Caco-2 (cell line): ENCODE results near the gene CDH13. TPM values are rescaled to one million over a fixed set of nuclear protein-coding genes. Genes with fewer than 3 reads are reported as not detected.

Source experiments
- BruUV-seq: library from RNA; stranded (reverse); fragments of 400-500 nt; replicated peaks from 2 replicates; lab custom pipeline; 2021; lab: Mats Ljungman, UMichigan
- CTCF ChIA-PET: fragments of 300-600 bp; sonication (Branson Sonifier 250); formaldehyde crosslinking; loops from one replicate; lab custom pipeline; 2022; ENCODE audit warnings: antibody characterized with exemption; lab: Charles Lee
- POLR2A ChIA-PET: fragments of 300-600 bp; sonication (Branson Sonifier 250); formaldehyde crosslinking; loops from one replicate; lab custom pipeline; 2022; ENCODE audit warnings: antibody characterized with exemption; lab: Charles Lee
- DNase-seq, 2 experiments: peaks; one replicate each; pipeline versions ENCODE4 v3.0.0 to v3.0.0-alpha.2; 2020 to 2022
- H3K27me3 ChIP-seq: replicated peaks from 2 replicates; pipeline ENCODE4 v1.6.0; 2011; ENCODE audit warnings: low read length; ENCODE audit not compliant: control insufficient read depth, insufficient read depth
- H3K36me3 ChIP-seq: 2 replicates; pipeline ENCODE4 v1.5.1; 2011; ENCODE audit warnings: low read length; ENCODE audit not compliant: control insufficient read depth, insufficient read depth
- H3K4me1 ChIP-seq: fragments of 250-450 bp; sonication (Bioruptor Pico); 2 replicates; pipeline ENCODE4 v1.5.1; 2020; ENCODE audit warnings: mild to moderate bottlenecking
- H3K4me3 ChIP-seq: 2 replicates; pipeline ENCODE4 v1.5.1; 2011; ENCODE audit warnings: low read depth, mild to moderate bottlenecking, control low read depth, low read length
- H3K9me3 ChIP-seq: fragments of 250-450 bp; sonication (Bioruptor Pico); 2 replicates; pipeline ENCODE4 v1.5.1; 2020; ENCODE audit warnings: mild to moderate bottlenecking, moderate library complexity
- H3K27ac Mint-ChIP-seq: one replicate; pipeline ENCODE4 v1.8.0; 2022; ENCODE audit warnings: mixed read lengths; ENCODE audit not compliant: unreplicated experiment
- H3K27me3 Mint-ChIP-seq: one replicate; pipeline ENCODE4 v1.8.0; 2022; ENCODE audit warnings: mixed read lengths; ENCODE audit not compliant: insufficient read depth, unreplicated experiment
- H3K36me3 Mint-ChIP-seq: one replicate; pipeline ENCODE4 v1.8.0; 2022; ENCODE audit warnings: mild to moderate bottlenecking, mixed read lengths; ENCODE audit not compliant: insufficient read depth, unreplicated experiment
- H3K4me1 Mint-ChIP-seq: one replicate; pipeline ENCODE4 v1.8.0; 2022; ENCODE audit warnings: low read depth, mixed read lengths; ENCODE audit not compliant: unreplicated experiment
- H3K4me3 Mint-ChIP-seq: one replicate; pipeline ENCODE4 v1.8.0; 2022; ENCODE audit warnings: mild to moderate bottlenecking, moderate library complexity, mixed read lengths; ENCODE audit not compliant: unreplicated experiment
- H3K9me3 Mint-ChIP-seq: one replicate; pipeline ENCODE4 v1.8.0; 2022; ENCODE audit warnings: mixed read lengths; ENCODE audit not compliant: unreplicated experiment
- intact Hi-C: fragments of 100-400 bp; cut with micrococcal nuclease; formaldehyde crosslinking; loops from one replicate; pipeline ENCODE4 v1.10.0; 2022; ENCODE audit not compliant: unreplicated experiment
- total RNA-seq: library from RNA; stranded (reverse); gene quantifications from 2 replicates; pipeline ENCODE4 v1.2.3, GENCODE V29; 2022
- TF ChIP-seq, protein P1 (sequence below), 2 experiments: fragments of 200-600 bp in 1 of 2; IDR thresholded peaks; 1 replicate in 1 of 2; 2 replicates in 1 of 2; pipeline versions ENCODE4 v1.5.1 to v1.8.0; 2011 to 2022; ENCODE audit warnings: antibody characterized with exemption in 1 of 2, control low read depth in 1 of 2, inconsistent platforms in 1 of 2, low read depth in 1 of 2, low read length in 1 of 2, mild to moderate bottlenecking in 1 of 2, moderate library complexity in 1 of 2; ENCODE audit not compliant: insufficient read depth in 1 of 2, severe bottlenecking in 1 of 2, unreplicated experiment in 1 of 2

The CDH13 gene
- total RNA-seq, 1 experiment from 2014 or later = 2.2 TPM

DNA sequence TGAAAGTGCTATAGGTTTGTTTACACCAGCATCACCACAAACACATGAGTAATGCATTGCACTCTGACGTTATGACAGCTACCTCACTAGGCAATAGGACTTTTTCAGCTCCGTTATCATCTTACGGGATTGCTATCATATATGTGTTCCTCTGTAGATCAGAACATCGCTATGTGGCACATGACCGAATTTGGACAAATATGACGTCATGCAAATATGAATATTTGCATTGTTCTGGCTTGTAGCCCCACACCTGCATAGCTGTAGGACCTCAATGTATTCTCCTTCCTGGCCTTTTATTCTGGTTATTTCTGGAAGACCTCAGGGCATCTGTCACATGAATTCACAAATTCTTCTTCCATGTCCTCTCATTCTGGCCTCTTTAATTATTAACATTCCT lies 393.2 kb downstream of the CDH13 start:
- no peaks in the 10 kb centered on the region for H3K9me3 ChIP-seq
- POLR2A ChIA-PET = no interaction called here

GRCh38 chr16:83021045-83021444 lies 394.3 kb downstream of the CDH13 start:
- no peaks in the 10 kb centered on the region for H3K9me3 Mint-ChIP-seq
- H3K4me3 Mint-ChIP-seq = no peak overlapping the region
- ChIA-PET POLR2A (no interaction called here), CTCF (no interaction called here)
- TF ChIP-seq, protein P1, sequence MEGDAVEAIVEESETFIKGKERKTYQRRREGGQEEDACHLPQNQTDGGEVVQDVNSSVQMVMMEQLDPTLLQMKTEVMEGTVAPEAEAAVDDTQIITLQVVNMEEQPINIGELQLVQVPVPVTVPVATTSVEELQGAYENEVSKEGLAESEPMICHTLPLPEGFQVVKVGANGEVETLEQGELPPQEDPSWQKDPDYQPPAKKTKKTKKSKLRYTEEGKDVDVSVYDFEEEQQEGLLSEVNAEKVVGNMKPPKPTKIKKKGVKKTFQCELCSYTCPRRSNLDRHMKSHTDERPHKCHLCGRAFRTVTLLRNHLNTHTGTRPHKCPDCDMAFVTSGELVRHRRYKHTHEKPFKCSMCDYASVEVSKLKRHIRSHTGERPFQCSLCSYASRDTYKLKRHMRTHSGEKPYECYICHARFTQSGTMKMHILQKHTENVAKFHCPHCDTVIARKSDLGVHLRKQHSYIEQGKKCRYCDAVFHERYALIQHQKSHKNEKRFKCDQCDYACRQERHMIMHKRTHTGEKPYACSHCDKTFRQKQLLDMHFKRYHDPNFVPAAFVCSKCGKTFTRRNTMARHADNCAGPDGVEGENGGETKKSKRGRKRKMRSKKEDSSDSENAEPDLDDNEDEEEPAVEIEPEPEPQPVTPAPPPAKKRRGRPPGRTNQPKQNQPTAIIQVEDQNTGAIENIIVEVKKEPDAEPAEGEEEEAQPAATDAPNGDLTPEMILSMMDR (IDR thresholded peaks at IDR 0.05; ENCODE audit: insufficient read depth in 1 of 2, low read depth in 1 of 2, low read length in 1 of 2, severe bottlenecking in 1 of 2, unreplicated experiment in 1 of 2) = no peak
- H3K27ac Mint-ChIP-seq = no peak overlapping the region
- H3K36me3 Mint-ChIP-seq = no peaks in the 10 kb centered on the region
- peaks cover 3% of the 10 kb centered on the region for H3K27me3 Mint-ChIP-seq
- Histone ChIP-seq H3K27me3 (no peaks in the 10 kb centered on the region), H3K4me3 (no peak overlapping the region), H3K9me3 (no peaks in the 10 kb centered on the region), H3K36me3 (no peaks in the 10 kb centered on the region), H3K4me1 (no peaks in the 10 kb centered on the region)
- no TSS peak for BruUV-seq
- no peak for DNase-seq
- H3K4me1 Mint-ChIP-seq = no peaks in the 10 kb centered on the region
- intact Hi-C loops = no loop called here

More for the DNA sequence above, 393.2 kb downstream of the CDH13 start:
- intact Hi-C loops = no loop called here
- no peak overlapping the region for H3K27ac Mint-ChIP-seq
- no peak for DNase-seq
- Histone ChIP-seq H3K4me1 (no peaks in the 10 kb centered on the region), H3K27me3 (no peaks in the 10 kb centered on the region), H3K4me3 (no peak overlapping the region), H3K36me3 (no peaks in the 10 kb centered on the region)
- CTCF ChIA-PET = no interaction called here
- TF ChIP-seq, protein P1 (IDR thresholded peaks at IDR 0.05; ENCODE audit: insufficient read depth in 1 of 2, low read depth in 1 of 2, low read length in 1 of 2, severe bottlenecking in 1 of 2, unreplicated experiment in 1 of 2) = no peak
- BruUV-seq = no TSS peak
- H3K4me3 Mint-ChIP-seq = no peak overlapping the region
- H3K4me1 Mint-ChIP-seq = no peaks in the 10 kb centered on the region
- no peaks in the 10 kb centered on the region for H3K36me3 Mint-ChIP-seq
- no peaks in the 10 kb centered on the region for H3K9me3 Mint-ChIP-seq
- no peaks in the 10 kb centered on the region for H3K27me3 Mint-ChIP-seq

DNA sequence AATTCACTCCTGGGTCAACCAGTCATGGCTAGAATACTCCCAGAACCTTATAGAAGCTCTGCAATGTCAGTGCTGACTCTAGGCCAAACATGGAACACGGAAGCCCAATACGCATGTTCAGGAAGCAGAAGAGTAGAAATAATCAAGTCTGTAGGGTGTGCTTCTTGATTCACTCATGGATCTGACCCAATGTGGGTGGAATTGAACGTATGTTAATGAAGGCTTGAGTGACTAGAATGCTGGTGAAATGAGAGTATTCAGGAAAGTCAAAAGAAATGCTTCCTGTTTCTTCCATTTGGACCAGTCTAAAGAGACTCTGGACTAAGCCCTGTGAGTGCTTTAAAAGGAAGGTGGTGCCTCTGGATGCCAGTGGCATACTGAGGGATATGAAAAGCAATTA lies 395.0 kb downstream of the CDH13 start:
- TF ChIP-seq, protein P1 (IDR thresholded peaks at IDR 0.05; ENCODE audit: insufficient read depth in 1 of 2, low read depth in 1 of 2, low read length in 1 of 2, severe bottlenecking in 1 of 2, unreplicated experiment in 1 of 2) = no peak
- ChIA-PET POLR2A (no interaction called here), CTCF (no interaction called here)
- intact Hi-C loops = no loop called here
- Mint-ChIP-seq H3K27ac (no peak overlapping the region), H3K27me3 (peaks cover 3% of the 10 kb centered on the region), H3K4me3 (no peak overlapping the region), H3K36me3 (no peaks in the 10 kb centered on the region), H3K4me1 (no peaks in the 10 kb centered on the region), H3K9me3 (no peaks in the 10 kb centered on the region)
- Histone ChIP-seq H3K4me1 (no peaks in the 10 kb centered on the region), H3K27me3 (no peaks in the 10 kb centered on the region), H3K9me3 (no peaks in the 10 kb centered on the region), H3K4me3 (no peak overlapping the region), H3K36me3 (no peaks in the 10 kb centered on the region)
- BruUV-seq = no TSS peak
- DNase-seq = no peak
